SK-N-SH (cell line): ENCODE data around the gene ARID4B. TPM values are rescaled to one million over a fixed set of nuclear protein-coding genes. Genes with fewer than 3 reads are reported as not detected.

ENCODE experiments used
- CTCF ChIA-PET: fragments of 300-600, 350-600 bp; formaldehyde crosslinking; extraction: SDS; loops from one replicate; lab custom pipeline; 2021; lab: Yijun Ruan, JAX
- POLR2A ChIA-PET: fragments of 350-600 bp; sonication (Branson Sonifier 250); formaldehyde crosslinking; extraction: SDS; loops from one replicate; lab custom pipeline; 2020; ENCODE audit warnings: antibody characterized with exemption, inconsistent platforms; lab: Yijun Ruan, JAX
- DNase-seq: peaks from one replicate; pipeline ENCODE4 v3.0.0; 2012
- H2AFZ ChIP-seq: fragments of 200-600 bp; sonication (generic); 2 replicates; pipeline ENCODE4 v1.8.1; 2016; ENCODE audit warnings: antibody characterized with exemption, mild to moderate bottlenecking, low read depth
- H3F3A ChIP-seq: fragments of 200-600 bp; sonication (generic); replicated peaks from 2 replicates; pipeline ENCODE3; 2016; ENCODE audit warnings: antibody characterized with exemption, mild to moderate bottlenecking; ENCODE audit not compliant: insufficient read depth
- H3K27ac ChIP-seq, 2 experiments: fragments of 200-500 bp in 1 of 2; fragments of 200-600 bp in 1 of 2; sonication (Bioruptor generic) in 1 of 2; sonication (generic), shearing (Covaris generic) in 1 of 2; 2 replicates each; pipeline versions ENCODE4 v1.5.1 to v1.6.1; 2014 to 2016; ENCODE audit warnings: low read depth in 2 of 2, inconsistent platforms in 1 of 2, low read length in 1 of 2, mild to moderate bottlenecking in 1 of 2, mixed read lengths in 1 of 2
- H3K27me3 ChIP-seq: fragments of 200-600 bp; sonication (generic), shearing (Covaris generic); 2 replicates; pipeline ENCODE4 v1.6.1; 2016; ENCODE audit warnings: mixed run types; ENCODE audit not compliant: insufficient read depth
- H3K36me3 ChIP-seq, 2 experiments: fragments of 200-500 bp in 1 of 2; fragments of 200-600 bp in 1 of 2; sonication (Bioruptor generic) in 1 of 2; sonication (generic) in 1 of 2; replicated peaks in 1 of 2; 2 replicates each; pipeline versions ENCODE3 to v1.5.1; 2014 to 2016; ENCODE audit warnings: low read length in 1 of 2, mild to moderate bottlenecking in 1 of 2; ENCODE audit not compliant: insufficient read depth in 2 of 2, control insufficient read depth in 1 of 2
- H3K4me1 ChIP-seq, 2 experiments: fragments of 200-500 bp in 1 of 2; fragments of 200-600 bp in 1 of 2; sonication (Bioruptor generic) in 1 of 2; sonication (generic), shearing (Covaris generic) in 1 of 2; 2 replicates each; pipeline versions ENCODE4 v1.5.1 to v1.6.1; 2014 to 2016; ENCODE audit warnings: low read depth in 1 of 2, low read length in 1 of 2, mixed run types in 1 of 2; ENCODE audit not compliant: insufficient read depth in 2 of 2, control insufficient read depth in 1 of 2
- H3K4me2 ChIP-seq: fragments of 200-600 bp; sonication (generic), shearing (Covaris generic); 2 replicates; pipeline ENCODE4 v1.6.1; 2017; ENCODE audit warnings: mixed run types
- H3K4me3 ChIP-seq, 2 experiments: fragments of 200-500 bp in 1 of 2; fragments of 200-600 bp in 1 of 2; sonication (Bioruptor generic) in 1 of 2; sonication (generic), shearing (Covaris generic) in 1 of 2; 2 replicates each; pipeline versions ENCODE4 v1.5.1 to v1.8.1; 2014 to 2016; ENCODE audit warnings: low read depth in 2 of 2, inconsistent platforms in 1 of 2, low read length in 1 of 2, mild to moderate bottlenecking in 1 of 2, mixed read lengths in 1 of 2, moderate library complexity in 1 of 2
- H3K79me2 ChIP-seq: fragments of 200-600 bp; sonication (generic); 2 replicates; pipeline ENCODE4 v1.8.1; 2017; ENCODE audit warnings: mild to moderate bottlenecking; ENCODE audit not compliant: insufficient read depth
- H3K9ac ChIP-seq: fragments of 200-600 bp; sonication (generic); 2 replicates; pipeline ENCODE4 v1.6.1; 2017; ENCODE audit warnings: mixed run types
- H3K9me2 ChIP-seq: fragments of 200-600 bp; sonication (generic); 2 replicates; pipeline ENCODE4 v1.6.1; 2017; ENCODE audit warnings: mixed run types
- H3K9me3 ChIP-seq: fragments of 200-600 bp; sonication (generic); 2 replicates; pipeline ENCODE4 v1.6.1; 2017; ENCODE audit warnings: mixed run types, mild to moderate bottlenecking, moderate library complexity
- H4K20me1 ChIP-seq: fragments of 200-600 bp; sonication (generic); 2 replicates; pipeline ENCODE4 v1.6.1; 2017; ENCODE audit warnings: mild to moderate bottlenecking, mixed run types; ENCODE audit not compliant: insufficient read depth
- EZH2phosphoT487 ChIP-seq: fragments of 200-600 bp; sonication (generic); IDR thresholded peaks from 2 replicates; pipeline ENCODE4 v1.6.1; 2017; ENCODE audit warnings: low read depth, mixed run types, mild to moderate bottlenecking, antibody characterized with exemption, moderate library complexity, borderline replicate concordance
- FOSL2 ChIP-seq: IDR thresholded peaks from 2 replicates; pipeline ENCODE4 v1.4.0; 2012; ENCODE audit warnings: low read depth, mild to moderate bottlenecking, moderate library complexity, borderline replicate concordance
- FOXJ3 ChIP-seq: sonication (generic); formaldehyde crosslinking; IDR thresholded peaks from 2 replicates; pipeline ENCODE4 v1.5.1; 2020; ENCODE audit warnings: mild to moderate bottlenecking, missing genetic modification reagents
- FOXM1 ChIP-seq: IDR thresholded peaks from 2 replicates; pipeline ENCODE4 v1.4.0; 2012; ENCODE audit warnings: low read depth, mild to moderate bottlenecking
- GABPA ChIP-seq: IDR thresholded peaks from 2 replicates; pipeline ENCODE4 v1.4.0; 2012; ENCODE audit warnings: low read depth, mild to moderate bottlenecking
- IRF3 ChIP-seq: fragments of 150-350 bp; IDR thresholded peaks from 2 replicates; pipeline ENCODE4 v1.6.1; 2016; ENCODE audit warnings: mild to moderate bottlenecking, low read depth, low read length
- JUND ChIP-seq: IDR thresholded peaks from 2 replicates; pipeline ENCODE4 v1.4.0; 2012
- MEF2A ChIP-seq: IDR thresholded peaks from 2 replicates; pipeline ENCODE4 v1.4.0; 2012; ENCODE audit warnings: low read depth, borderline replicate concordance
- NRF1 ChIP-seq: IDR thresholded peaks from 2 replicates; pipeline ENCODE4 v1.6.1; 2012; ENCODE audit warnings: low read depth, mild to moderate bottlenecking, low read length
- PBX3 ChIP-seq: IDR thresholded peaks from 2 replicates; pipeline ENCODE4; 2012
- POLR2AphosphoS5 ChIP-seq: IDR thresholded peaks from 2 replicates; pipeline ENCODE4 v1.6.1; 2012; ENCODE audit warnings: low read depth, low read length
- RAD21 ChIP-seq: IDR thresholded peaks from 2 replicates; pipeline ENCODE4 v1.6.1; 2012; ENCODE audit warnings: mild to moderate bottlenecking, low read length
- RCOR1 ChIP-seq: fragments of 150-350 bp; IDR thresholded peaks from 2 replicates; pipeline ENCODE4 v1.6.1; 2017; ENCODE audit warnings: antibody characterized with exemption, low read length
- REST ChIP-seq: IDR thresholded peaks from 2 replicates; pipeline ENCODE4 v1.6.1; 2012; ENCODE audit warnings: mild to moderate bottlenecking, low read depth, low read length, moderate library complexity
- RFX5 ChIP-seq: IDR thresholded peaks from 2 replicates; pipeline ENCODE4 v1.6.1; 2012; ENCODE audit warnings: mild to moderate bottlenecking, improper control_type of control experiment, low read length
- SIN3A ChIP-seq: IDR thresholded peaks from 2 replicates; pipeline ENCODE4 v1.6.1; 2012; ENCODE audit warnings: low read depth, mild to moderate bottlenecking, low read length, moderate library complexity, borderline replicate concordance
- SMC3 ChIP-seq: IDR thresholded peaks from 2 replicates; pipeline ENCODE4 v1.6.1; 2012; ENCODE audit warnings: low read depth, low read length, improper control_type of control experiment
- TCF12 ChIP-seq: IDR thresholded peaks from 2 replicates; pipeline ENCODE4 v1.4.0; 2012
- USF1 ChIP-seq: IDR thresholded peaks from 2 replicates; pipeline ENCODE4 v1.4.0; 2012; ENCODE audit warnings: low read depth, borderline replicate concordance
- USF2 ChIP-seq: fragments of 150-350 bp; IDR thresholded peaks from 2 replicates; pipeline ENCODE4 v1.6.1; 2017; ENCODE audit warnings: antibody characterized with exemption, low read length, low read depth, borderline replicate concordance
- YY1 ChIP-seq: IDR thresholded peaks from 2 replicates; pipeline ENCODE4 v1.4.0; 2012; ENCODE audit warnings: low read depth, mild to moderate bottlenecking
- ZBTB33 ChIP-seq: IDR thresholded peaks from 2 replicates; pipeline ENCODE4 v1.4.0; 2012; ENCODE audit warnings: low read depth, borderline replicate concordance
- WGBS: methylation state at CpG from one replicate; pipeline ENCODE4 v1.1.6; 2017; ENCODE audit warnings: low lambda C conversion rate; 5-methylcytosine and 5-hydroxymethylcytosine counted together
- polyA plus RNA-seq, 3 experiments: library from polyadenylated mRNA; depleted of rRNA; stranded (reverse); fragments of >200 nt; gene quantifications; 2 replicates each; pipeline ENCODE4 v1.2.3, GENCODE V29; 2012

Gene ARID4B
- polyA plus RNA-seq, 1 of the 3 experiments (the other 2 are of a cell fraction): 4.4 TPM

- Histone ChIP-seq H3K9me2 (no peaks in the 10 kb centered on the region), H3K9me3 (no peaks in the 10 kb centered on the region), H3F3A (peaks cover 6% of the 10 kb centered on the region), H2AFZ (peak within 1 kb of the TSS; percentile 93), H3K36me3 (peaks cover 3 to 5% of the 10 kb centered on the region in 2 experiments), H3K27me3 (no peaks in the 10 kb centered on the region), H3K4me2 (peak within 1 kb of the TSS; percentile 81), H3K9ac (peak within 1 kb of the TSS; percentile 67), H3K4me3 (peak within 1 kb of the TSS; percentile 68 to 78), H3K4me1 (no peaks in the 10 kb centered on the region; a peak in 1 of 4 replicates), H3K27ac (peak within 1 kb of the TSS; percentile 62 to 75), H3K79me2 (peaks cover 49% of the 10 kb centered on the region), H4K20me1 (no peaks in the 10 kb centered on the region)
- DNase-seq: peak; percentile 95
- ChIA-PET CTCF (interaction anchor here (0.9 to 2.0 kb wide), 4 partner anchors 12 to 49 kb away, joined by 3 to 8 read pairs (median 4); partner anchors contain the start of gene GGPS1), POLR2A (interaction anchor here (1.3 kb wide), 2 partner anchors 9 to 39 kb away, joined by 4 to 6 read pairs; partner anchors contain the start of genes ARID4B and GGPS1)
- WGBS: 4% methylated on average over 35 of the region's 38 CpGs
- peak; percentile 98 for TF ChIP-seq POLR2AphosphoS5
- no peak; the same call in 1 of the 2 replicates for TF ChIP-seq RAD21
- TF ChIP-seq FOSL2: no peak
- TF ChIP-seq EZH2phosphoT487: no peak
- no peak for TF ChIP-seq YY1
- TF ChIP-seq RFX5: no peak; the same call in 1 of the 2 replicates
- TF ChIP-seq TCF12: peak; percentile 26; the same call in 1 of the 2 replicates
- no peak for TF ChIP-seq RCOR1
- TF ChIP-seq PBX3: peak; percentile 69
- no peak for TF ChIP-seq FOXM1
- TF ChIP-seq NRF1: no peak; the same call in 1 of the 2 replicates
- TF ChIP-seq SIN3A: peak; percentile 86; the same call in 1 of the 2 replicates
- TF ChIP-seq USF2: no peak
- TF ChIP-seq MEF2A: no peak
- no peak for TF ChIP-seq IRF3
- peak; percentile 88 for TF ChIP-seq GABPA
- TF ChIP-seq SMC3: no peak
- no peak for TF ChIP-seq ZBTB33
- no peak for TF ChIP-seq FOXJ3
- no peak for TF ChIP-seq JUND
- TF ChIP-seq REST: no peak
- TF ChIP-seq USF1: peak; percentile 68; the same call in 1 of the 2 replicates
Measured at GRCh38 chr1:235367000-235367908, 39.3 kb upstream of the ARID4B start, which contains the start of gene TBCE. Gene TBCE (plus strand): TSS chr1:235367427. CDS start chr1:235380050, 12,623 bp downstream.
